ENCODE results near the gene ARF5.
"Not testable (repeated sequence)": the region's sequence is repeated elsewhere in the genome, so short reads cannot be mapped to it uniquely, and the experiment has no call there.

ARF5 gene

DNA sequence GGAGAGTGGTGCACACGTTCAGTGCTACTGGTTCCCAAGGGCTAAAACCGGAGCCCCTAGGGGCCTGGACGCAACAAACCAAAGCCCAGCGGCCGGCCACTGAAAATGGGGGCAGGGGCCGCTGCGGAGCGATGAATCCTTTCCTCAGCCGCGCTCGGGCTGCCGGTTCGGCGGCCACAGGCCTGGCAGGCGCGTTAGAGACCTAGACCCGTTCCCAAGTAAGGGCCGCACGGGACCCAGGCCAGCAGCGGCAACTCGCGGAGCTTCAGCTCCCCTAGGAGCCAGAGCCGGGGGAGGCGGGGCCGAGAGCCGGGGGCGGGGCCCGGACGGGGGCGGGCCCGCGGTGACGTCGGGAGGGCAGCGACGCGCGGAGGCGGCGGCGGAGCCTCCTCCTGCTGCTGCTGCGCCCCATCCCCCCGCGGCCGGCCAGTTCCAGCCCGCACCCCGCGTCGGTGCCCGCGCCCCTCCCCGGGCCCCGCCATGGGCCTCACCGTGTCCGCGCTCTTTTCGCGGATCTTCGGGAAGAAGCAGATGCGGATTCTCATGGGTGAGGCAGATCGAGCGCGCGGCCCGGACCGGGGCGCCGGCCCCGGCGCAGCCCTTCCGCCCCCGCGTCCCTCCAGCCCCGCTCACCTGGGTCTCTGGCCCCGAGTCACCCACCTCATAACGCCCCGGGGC is at the start of gene ARF5:
Gene ARF5 (plus strand): TSS at position 393 of the 678 bp plus-strand sequence. CDS start 88 bp downstream, at position 481.
- peak; percentile 20 to 92 (median 84) for DNase-seq

DNA sequence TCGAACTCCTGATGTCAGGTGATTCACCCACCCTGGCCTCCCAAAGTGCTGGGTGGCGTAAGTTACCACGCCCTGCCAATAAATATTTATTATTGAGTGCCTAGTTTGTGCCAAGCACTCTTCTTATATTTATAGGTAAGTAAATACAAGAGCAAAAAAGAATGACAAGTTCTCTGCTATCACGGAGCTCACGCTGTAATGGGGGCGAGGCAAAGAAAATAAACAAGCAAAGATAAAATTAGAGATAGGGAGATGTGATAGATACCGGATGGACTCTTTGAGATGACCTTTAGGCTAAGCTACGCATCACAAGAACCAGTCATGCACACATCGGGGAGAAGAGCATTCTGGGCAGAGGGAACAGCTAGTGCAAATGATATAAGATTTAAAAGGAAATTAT is 49.1 kb upstream of the ARF5 start:
- DNase-seq: no peak

DNA sequence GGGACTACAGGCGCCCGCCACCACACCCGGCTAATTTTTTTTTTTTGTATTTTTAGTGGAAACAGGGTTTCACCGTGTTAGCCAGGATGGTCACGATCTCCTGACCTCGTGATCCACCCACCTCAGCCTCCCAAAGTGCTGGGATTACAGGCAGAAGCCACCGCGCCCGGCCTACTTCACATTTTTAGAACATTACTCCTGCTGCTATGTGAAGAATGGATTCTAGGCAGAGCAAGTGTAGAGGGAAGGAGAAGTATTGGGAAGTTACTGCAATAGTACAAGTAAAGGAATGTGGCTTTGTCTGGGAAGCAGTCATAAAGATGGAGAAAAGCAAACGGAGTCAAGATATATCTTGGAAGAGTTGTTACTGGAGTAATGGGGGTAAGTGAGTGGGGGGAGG is 47.8 kb upstream of the ARF5 start:
- DNase-seq: not testable (repeated sequence)

DNA sequence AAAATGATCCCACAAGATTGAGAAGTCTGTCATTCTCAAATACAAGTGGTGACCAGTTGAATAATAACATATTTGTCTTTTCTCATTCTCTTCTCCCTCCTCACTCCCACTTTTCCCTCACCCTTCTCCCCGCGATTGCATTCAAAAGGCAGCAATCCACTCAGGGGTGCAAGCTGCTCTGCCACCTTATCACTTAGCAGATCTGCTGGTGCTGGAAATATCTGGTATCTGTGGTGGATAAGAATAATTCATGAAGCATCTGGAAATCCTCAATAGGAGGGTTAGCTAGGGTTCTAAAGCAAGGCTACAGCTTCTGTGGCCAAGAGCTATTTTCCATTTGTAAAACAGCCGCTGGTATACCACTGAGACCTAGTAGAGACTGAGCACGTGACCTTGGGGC is 46.7 kb upstream of the ARF5 start:
- DNase-seq: no peak

DNA sequence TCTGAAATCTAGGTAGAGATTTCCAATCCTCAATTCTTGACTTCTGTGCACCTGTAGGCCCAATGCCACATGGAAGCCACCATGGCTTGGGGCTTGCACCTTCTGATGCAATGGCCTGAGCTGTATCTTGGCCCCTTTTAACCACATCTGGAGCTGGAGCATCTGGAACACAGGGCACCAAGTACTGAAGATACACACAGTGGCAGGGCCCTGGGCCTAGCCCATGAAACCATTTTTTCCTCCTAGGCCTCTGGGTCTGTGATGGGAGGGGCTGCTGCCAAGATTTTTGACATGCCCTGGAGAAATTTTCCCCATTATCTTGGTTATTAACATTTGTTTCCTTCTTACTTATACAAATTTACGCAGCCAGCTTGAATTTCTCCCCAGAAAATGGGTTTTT is 41.9 kb upstream of the ARF5 start:
- DNase-seq: no peak

DNA sequence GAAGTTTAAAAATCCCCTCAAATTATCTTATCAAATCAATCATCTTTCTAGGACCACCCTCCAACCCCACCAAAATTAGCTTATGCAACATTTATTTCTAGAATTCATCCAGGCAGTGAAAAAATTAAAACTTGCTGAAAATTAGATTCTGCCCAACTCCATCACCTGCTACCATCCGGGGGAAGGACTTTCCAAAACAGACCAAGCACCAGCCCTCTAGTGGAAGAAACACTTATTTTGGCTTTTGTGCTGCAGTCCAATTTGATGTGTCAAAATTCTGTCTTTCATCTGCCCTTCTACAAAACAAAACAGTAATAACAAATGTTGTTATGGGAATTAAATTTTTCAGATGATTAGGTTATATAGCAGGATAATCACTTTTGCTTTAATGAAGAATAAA is 38.0 kb upstream of the ARF5 start:
- DNase-seq: no peak

DNA sequence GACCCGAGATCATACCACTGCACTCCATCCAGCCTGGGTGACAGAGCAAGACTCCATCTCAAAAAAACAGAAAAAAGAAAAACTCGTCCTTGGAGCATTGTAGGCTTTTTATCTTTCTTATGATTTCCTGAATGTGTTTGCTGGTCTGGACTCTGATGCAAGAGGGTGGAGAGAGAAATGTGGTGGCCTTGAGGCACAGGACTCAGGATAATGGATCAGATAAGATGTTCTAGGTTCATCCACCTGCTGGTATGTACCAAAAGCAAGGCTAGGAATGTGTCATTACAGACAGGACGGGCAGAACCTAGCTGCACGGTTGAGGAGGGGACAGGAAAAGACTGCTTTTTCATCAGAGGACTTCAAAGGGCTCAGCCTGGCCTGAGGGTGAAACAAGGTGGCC is 36.3 kb upstream of the ARF5 start:
- no peak for DNase-seq

DNA sequence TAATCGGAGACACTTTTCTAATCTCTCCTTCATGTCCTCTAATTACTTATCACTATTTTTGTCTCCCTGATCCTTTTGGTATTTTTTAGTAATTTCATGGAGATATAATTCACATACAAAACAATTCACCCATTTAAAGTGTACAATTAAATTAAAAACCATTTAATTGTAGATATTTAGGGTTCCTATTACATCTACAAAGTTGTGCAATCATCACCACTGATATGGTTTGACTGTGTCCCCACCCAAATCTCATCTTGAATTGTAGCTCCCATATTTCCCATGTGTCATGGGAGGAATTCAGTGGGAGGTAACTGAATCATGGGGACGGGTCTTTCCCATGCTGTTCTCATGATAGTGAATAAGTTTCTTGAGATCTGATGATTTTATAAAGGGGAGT is 31.8 kb upstream of the ARF5 start:
- no peak for DNase-seq

DNA sequence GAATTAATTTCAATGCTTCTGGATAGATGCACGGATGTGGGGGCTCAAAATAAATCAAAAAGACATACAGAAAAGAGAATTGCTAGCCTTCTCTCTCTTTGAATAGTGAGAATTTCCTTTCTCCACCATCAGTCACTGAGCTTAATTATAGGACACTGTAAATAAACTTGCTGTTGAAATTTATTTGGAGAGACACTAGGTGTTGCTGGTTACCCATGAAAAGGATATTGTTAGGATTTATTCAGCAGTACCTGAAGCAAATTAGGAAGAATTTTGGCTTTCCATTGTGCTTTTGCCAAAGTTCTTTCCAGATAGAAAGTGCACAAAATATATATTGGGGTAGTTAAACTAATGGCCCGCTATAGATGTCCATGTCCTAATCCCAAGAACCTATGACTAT is 30.4 kb upstream of the ARF5 start:
- no peak for DNase-seq

DNA sequence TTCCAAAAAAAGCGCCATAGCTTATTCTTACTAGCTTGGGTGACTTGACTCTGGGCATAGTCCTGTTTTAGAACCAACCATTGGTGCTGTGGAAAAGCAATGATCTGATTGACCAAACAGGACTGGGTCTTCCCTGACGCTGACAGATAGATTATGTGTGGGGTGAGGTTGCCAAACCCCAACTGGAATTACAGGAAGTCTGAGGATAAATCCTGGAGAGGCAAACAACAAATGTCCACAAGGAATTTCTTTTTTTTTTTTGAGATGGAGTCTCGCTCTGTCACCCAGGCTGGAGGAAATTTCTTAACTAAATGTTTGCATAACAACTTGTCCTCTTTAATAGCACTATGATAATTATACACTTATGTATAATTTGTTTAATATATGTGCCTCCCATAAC is 22.0 kb upstream of the ARF5 start:
- DNase-seq: no peak

DNA sequence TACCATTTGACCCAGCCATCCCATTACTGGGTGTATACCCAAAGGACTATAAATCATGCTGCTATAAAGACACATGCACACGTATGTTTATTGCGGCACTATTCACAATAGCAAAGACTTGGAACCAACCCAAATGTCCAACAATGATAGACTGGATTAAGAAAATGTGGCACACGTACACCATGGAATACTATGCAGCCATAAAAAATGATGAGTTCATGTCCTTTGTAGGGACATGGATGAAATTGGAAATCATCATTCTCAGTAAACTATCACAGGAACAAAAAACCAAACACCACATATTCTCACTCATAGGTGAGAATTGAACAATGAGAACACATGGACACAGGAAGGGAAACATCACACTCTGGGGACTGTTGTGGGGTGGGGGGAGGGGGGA is 20.2 kb upstream of the ARF5 start:
- DNase-seq: not testable (repeated sequence)

DNA sequence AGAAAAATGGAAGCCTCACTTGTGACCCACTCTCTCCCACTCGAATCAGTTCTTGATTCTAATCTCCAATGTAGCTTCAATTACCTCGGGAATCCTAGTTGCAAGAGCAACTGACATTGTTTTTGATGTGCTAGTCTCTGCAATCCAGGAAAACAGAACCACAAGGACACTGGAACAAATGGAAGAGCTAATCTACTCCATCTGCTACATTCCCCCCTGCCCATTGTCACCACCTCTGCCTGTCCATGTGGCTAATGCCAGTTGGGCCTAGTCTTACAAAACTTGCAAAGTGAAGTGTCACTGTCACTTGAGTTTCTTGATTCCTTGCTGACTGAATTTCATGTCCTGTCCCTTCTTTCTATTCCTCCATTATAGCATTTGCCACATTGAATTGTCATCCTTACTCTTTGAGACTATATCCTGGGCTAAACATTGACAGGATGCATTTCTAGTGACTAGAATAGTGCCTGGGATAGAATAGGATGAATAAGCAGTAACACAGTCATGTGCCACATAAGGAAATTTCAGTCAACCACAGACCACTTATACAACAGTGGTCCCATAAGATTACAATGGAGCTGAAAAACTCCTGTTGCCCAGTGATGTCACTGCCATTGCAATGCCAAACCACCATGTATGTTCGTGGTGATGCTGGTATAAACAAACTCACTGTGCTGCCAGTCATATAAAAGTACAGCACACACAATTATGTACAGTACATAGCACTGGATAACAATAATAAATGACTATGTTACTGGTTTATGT is 16.3 kb upstream of the ARF5 start:
- DNase-seq: no peak

DNA sequence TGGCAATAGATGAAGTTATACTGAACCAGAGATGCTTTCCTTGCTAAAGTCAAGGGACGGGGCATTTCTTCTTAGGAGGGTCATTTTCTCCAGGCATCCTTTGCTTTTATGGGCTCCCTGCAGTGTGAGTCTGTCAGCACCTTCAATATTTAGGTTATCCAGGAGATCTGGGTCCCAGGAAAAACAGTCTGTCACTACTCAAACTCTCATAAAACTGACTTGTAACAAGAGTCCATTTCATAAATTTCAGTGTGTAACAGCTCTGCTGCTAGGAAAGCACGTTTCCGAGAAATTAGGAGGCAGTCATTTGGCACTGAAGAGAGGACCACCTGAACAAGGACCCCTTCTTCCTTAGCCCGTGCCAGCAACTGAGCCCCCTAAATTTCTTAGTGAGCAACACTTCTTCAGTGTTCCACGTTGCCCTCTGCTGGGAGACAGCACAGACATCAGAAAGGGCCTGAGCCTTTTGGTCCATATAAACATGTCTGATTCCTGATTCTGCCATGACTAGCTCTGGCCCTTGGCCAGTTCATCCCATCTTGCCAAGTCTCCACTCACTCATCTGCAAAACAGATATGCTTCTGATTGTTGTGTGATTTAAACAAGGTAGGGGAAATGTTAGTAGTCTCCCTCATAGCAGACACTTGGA is 10.1 kb upstream of the ARF5 start:
- peak in 1 of 58 donors; percentile 19 for DNase-seq

DNA sequence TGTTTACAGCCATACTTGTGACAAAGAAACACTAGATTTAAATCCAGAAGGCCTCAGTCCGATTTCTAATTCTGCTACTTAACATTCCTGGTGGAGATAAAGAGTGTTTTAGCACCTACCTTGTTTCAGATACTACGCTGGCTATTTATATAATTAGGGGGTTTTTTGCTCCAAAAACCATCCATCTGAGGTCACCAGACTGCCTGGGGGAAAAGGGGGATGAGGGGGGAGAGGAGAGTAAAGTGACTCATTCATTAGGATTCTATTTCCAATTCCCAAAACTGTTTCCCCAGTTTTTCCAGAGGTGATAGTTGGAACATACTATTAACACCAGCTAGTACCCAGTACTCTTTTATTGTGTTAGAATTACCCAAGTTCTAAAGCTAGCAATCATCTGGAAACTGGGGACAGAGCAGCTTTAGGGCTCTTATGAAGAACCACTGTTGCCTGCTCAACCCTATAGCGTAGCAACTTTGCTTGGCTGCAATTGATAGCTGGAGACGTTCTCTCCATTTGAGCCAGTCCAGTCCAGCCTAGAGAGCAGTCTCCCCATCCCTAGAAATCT is 9.4 kb upstream of the ARF5 start:
- DNase-seq: no peak

DNA sequence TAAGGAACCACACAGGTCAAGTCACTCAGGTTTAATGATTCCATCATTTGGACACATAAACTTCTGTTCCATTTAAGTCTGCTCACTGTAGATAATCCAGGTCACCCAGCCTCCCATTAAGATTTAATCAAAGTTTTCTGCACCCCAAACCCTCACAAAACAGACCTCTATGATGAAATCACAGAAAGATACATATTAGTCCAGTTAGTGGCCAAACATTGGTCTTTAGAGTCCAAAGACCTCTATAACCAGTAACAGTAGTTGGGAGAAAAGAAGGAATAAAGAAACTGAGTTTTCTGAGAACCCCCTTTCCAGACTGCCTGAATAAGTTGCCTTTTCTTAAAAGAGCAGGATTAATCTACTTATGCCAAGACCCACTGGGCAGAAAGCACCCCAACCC is 7.6 kb upstream of the ARF5 start:
- DNase-seq: no peak

DNA sequence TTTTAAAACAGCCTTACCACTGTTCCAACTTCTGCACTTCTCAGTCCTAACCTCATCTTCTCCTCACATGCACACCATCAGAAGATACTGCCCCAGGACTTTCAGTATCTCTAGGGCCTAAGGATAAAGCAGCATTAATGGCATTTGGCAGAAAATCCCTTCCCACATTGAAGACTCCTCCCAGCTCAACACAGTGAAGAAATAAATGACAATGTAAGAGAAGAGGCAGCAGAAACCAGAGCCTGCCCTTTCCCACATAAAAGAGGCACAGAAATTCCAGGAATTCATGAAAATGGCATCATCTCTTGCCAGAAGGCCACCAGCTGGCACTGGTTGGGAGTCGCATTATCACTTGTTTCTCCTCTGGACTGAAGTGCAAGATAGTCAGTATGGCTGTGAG is 6.5 kb upstream of the ARF5 start:
- no peak for DNase-seq

DNA sequence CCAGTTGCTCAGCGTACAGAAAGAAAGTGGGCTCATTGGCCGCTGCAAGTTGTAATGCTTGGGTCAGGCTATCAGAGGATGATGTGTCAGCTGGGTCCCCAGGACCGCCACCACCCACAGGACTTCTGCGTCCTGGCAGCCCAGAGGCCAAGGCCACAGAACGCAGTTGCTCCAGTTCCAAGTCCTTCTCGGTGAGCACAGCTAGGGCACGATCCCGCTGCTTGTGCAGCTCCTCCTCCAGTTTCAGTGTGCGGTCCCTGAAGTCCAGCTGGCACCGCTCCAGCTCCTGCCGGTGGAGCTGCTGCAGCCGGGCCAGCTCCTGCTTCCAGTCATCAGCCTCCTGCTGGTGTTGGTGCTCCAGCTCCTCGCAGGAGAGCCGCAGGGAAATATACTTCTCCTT is 5.8 kb upstream of the ARF5 start:
- DNase-seq: peak in 34 of 58 donors; percentile 3 to 55 (median 22)

DNA sequence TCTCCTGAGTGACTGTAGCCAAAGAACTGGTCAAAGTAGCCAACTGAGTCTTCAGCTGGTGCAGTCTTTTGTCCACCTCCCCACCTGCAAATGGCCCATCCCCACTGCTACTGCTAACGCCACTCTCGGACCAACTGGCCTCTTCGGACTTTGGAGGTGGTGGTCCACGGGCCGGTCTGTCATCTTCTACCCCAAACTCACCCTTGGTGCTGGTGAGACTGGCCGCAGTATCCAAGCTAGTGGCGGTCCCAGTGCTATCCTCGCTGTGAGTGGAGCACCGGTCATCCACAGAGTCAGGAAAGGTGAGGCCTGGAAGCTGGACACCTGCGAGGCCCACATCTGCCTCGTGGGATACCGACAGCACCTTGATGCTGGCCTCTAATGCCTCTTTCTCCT is 3.6 kb upstream of the ARF5 start:
- no peak for DNase-seq

DNA sequence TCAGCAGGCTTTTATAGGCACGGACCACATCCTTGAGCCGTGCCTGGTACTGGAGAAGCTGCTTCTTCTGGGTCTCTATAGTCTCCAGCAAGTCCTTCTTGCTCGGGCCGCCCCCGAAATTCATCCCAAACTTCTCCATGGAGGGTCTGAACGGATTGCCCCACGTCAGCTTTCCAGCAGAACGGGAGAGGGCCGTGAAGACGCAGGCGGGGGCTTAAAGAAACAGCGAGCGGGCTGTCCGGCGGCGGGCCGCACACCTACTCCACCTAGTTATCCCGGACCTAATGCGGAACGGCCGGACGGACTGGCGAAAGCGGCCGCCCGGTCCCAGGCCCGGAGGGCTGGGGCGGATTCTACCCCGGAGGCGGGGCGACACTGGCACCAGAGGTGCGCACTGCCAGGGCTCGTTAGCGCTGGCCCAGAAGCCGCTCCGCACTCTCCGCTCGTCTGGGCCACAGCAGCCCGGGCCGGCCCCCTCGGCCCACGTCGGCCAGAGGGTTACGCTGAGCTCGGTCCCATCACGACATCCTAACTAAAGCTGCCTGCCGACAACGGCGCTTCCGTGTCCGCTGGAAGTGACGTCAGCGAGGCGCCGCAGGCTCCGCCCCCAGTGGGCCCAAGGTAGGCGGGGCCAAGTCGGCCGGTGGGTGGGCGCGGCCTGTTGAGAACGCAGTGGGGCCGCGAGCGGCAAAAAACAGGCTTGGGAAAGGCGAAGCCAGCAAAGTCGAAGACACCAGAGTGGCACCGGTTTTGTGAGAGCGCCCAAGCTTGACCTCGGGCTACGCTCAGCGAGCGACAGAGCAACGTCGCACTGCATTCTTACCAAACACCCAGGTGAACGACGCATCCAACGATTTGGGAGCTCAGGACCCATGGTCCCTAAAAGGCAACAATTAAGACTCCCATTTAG is 2.9 kb upstream of the ARF5 start, which contains the start of gene GCC1:
Gene GCC1 (minus strand): TSS at position 553 of the 910 bp plus-strand sequence. CDS start 414 bp downstream, at position 139.
- peak; percentile 34 to 95 (median 86) for DNase-seq

DNA sequence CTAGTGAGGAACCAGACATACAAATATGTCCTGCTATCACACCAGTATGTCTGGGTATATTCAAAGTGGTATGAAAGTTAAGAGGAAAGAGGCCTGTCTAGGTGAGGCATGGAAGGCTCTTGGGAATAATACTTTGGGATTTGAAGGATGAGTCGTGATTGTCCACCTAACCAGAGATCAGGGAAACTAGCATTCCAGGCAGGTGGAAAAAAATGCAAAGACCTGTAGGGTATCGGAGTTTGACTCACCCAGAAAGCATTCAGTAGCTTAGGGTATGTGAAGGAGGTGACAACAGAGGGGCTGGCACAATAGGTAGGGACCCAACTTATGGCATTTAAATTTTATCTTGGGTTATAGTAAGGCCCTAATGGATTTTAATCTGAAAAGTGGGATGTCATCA is 1.9 kb upstream of the ARF5 start:
- no peak for DNase-seq

DNA sequence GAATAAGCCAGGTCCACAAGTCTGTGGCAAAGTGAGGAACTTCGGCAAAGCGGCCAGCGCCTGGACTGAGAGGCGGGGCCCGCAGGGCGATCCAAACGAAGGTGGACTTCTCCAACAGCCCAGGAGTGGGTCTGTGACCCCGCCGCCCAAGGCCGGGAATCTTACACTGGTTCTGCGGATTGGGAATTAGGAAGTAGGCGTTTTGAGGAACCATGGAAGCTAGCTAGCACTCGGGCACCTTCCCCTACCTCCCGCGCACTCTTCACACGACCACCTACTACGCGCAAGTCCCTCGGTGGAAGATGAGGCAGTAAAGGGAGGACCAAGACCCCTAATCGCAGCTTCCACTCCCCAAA is 570 bp upstream of the ARF5 start:
- peak in 4 of 58 donors; percentile 24 to 46 (median 33) for DNase-seq
